ENCODE results near the gene HOXB1.

The HOXB1 gene

GRCh38 chr17:48530887-48531272, at the start of gene HOXB1:
HOXB1 (minus strand) TSS chr17:48531011; CDS start chr17:48530904, 107 bp downstream.
- DNase-seq (ENCODE audit: extremely low read depth in 1 of 2, low read depth in 1 of 2): no peak

DNA sequence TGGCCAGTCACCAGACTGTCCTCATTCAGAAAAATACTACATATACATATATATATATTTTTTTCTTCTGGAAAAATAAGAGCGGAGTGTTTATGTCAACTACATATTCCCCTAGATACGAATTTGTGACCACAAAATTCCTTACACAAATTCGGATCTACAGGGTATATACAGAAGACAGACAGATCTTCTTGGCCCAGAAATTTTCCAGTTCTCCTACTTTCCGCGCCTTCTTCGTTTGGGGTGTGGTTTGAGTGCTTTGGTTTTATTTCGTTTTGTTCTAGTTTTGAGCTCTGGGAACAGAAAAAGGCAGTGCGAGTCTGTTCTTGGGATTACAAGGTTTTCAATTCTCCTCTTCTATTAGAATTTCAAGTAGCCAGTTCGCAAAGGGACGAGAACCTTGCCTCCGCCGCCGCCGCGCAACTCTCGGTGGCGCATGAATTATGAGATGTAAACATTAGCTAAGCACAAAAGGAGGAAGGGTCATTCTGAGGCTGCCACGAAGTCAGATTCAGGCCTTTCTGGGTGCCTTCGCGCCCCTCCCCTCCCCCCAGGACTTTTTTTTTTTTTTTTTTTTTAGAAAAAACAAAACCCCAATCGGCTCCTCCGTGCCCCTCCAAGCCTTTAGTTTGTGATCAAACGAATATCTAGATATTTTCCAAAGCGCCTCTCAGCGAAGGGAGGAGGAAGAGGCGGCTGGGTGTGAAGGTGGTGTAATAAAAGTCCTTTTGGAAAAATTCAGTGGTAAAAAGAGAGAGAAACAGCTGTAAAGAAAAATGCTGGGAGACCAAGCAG, 49.1 kb upstream of the HOXB1 start:
- no peak for DNase-seq (ENCODE audit: extremely low read depth in 1 of 2, low read depth in 1 of 2)

- DNase-seq (ENCODE audit: extremely low read depth in 1 of 2, low read depth in 1 of 2): no peak
Observed at GRCh38 chr17:48579471-48579759, 48.6 kb upstream of the HOXB1 start.

- no peak for DNase-seq (ENCODE audit: extremely low read depth in 1 of 2, low read depth in 1 of 2)
Observed at GRCh38 chr17:48578616-48579470, 48.0 kb upstream of the HOXB1 start.

- DNase-seq (ENCODE audit: extremely low read depth in 1 of 2, low read depth in 1 of 2): peak in 1 of 2 donors; percentile 61
Observed at GRCh38 chr17:48577946-48578615, 47.3 kb upstream of the HOXB1 start, which contains the start of gene HOXB4. HOXB4 (minus strand) TSS chr17:48578350; CDS start chr17:48578319, 31 bp downstream.

- DNase-seq (ENCODE audit: extremely low read depth in 1 of 2, low read depth in 1 of 2): no peak
Observed at GRCh38 chr17:48577330-48577945, 46.6 kb upstream of the HOXB1 start.

GRCh38 chr17:48576479-48577309, 45.9 kb upstream of the HOXB1 start:
- no peak for DNase-seq (ENCODE audit: extremely low read depth in 1 of 2, low read depth in 1 of 2)

GRCh38 chr17:48575673-48576478, 45.1 kb upstream of the HOXB1 start:
- no peak for DNase-seq (ENCODE audit: extremely low read depth in 1 of 2, low read depth in 1 of 2)

GRCh38 chr17:48575066-48575582, 44.3 kb upstream of the HOXB1 start:
- DNase-seq (ENCODE audit: extremely low read depth in 1 of 2, low read depth in 1 of 2): no peak

- no peak for DNase-seq (ENCODE audit: extremely low read depth in 1 of 2, low read depth in 1 of 2)
Observed at GRCh38 chr17:48574505-48575065, 43.8 kb upstream of the HOXB1 start.

DNA sequence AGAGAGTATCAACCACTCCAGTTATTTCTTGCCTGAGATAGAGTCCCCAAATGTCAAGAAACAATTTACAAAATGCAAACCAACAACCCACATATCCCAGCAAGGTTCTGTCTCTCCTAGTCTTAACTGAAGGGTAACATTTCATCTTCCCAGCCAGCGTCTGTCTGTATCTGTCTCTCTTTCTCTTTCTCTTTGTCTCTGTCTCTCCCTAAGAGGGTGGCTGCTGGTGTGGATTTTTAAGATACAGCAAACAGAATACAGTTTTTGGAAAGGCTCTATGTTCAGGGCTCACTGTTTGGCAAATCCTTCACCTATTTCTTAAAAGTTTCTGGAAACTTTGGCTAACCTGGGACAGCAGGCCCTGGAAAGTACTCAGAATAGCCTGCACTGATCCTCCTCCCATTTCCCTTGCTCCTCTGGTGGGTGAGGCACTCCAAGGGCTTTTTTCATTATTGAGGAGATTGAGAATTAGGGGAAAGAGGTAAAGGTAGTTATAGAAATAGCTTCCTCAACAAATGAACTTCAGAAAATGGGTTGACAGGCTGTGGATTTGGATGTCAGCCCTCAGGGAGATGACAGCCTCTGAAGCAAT, 41.1 kb upstream of the HOXB1 start:
- DNase-seq (ENCODE audit: extremely low read depth in 1 of 2, low read depth in 1 of 2): no peak

GRCh38 chr17:48571024-48571818, 40.4 kb upstream of the HOXB1 start:
- DNase-seq (ENCODE audit: extremely low read depth in 1 of 2, low read depth in 1 of 2): no peak

DNA sequence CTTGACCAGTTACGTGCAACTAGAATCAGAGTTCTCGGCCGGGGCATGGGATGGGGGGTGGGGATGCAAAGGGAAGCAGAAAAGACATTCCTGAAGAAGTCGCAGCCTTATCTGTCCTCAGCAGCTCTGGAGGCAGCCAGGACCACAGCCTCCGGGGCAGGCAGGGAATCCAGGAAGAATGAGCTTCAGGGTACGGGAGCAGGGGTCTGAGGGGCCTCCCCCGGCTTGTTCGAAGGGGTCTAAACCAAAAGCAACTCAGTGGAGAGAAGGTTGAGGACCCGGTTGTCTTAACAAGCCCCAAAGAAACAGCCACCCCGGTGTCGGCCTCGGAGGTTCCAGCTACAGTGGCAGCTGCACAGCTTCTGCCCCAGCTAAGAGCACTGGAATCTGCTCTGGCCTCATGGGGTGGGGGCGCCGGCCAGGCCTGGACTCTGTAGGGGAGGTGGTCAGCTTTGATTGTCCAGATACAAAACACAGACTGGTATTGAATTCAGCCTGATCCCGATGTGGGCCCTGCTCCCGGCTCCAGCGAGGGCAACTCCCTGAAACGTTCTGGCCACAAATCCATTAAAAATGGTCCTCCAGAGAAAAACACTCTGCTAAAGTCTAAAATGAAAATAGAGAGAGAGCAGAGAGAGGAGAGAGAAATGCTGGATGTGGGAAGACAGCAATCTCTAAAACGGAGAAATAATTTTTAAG, 39.7 kb upstream of the HOXB1 start:
- DNase-seq (ENCODE audit: extremely low read depth in 1 of 2, low read depth in 1 of 2): no peak

DNA sequence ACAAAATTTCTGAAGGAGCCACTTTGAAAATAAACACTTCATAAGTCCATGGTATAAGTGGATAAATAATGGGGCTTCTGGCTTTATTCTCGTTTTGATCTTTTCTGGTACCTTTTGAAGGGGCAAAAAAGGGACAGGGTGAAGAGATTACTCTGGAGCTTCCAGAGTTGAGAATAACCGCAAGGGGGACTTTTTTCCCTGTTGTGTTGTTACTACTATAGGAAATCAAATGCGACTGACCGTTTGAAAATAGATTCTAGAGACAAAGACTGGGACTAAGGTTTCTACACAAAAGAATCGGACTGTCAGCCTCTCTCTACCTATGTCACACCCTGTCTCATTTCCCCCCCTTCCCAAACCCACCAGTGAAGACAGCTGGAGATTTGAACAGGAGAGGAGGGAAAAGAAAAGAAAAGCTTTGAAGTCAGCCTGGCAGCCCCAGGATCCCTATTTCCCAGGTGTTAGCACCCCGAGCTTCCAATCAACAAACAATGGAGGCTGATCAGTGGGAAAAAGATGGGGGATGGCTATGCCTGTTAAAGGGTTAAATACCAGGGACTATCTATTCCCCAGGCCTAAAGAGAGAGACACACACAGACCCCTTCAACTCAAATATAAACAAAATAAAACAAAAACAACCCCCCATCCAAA, 39.0 kb upstream of the HOXB1 start:
- DNase-seq (ENCODE audit: extremely low read depth in 1 of 2, low read depth in 1 of 2): no peak

- DNase-seq (ENCODE audit: extremely low read depth in 1 of 2, low read depth in 1 of 2): no peak
Observed at GRCh38 chr17:48569240-48569582, 38.4 kb upstream of the HOXB1 start.

DNA sequence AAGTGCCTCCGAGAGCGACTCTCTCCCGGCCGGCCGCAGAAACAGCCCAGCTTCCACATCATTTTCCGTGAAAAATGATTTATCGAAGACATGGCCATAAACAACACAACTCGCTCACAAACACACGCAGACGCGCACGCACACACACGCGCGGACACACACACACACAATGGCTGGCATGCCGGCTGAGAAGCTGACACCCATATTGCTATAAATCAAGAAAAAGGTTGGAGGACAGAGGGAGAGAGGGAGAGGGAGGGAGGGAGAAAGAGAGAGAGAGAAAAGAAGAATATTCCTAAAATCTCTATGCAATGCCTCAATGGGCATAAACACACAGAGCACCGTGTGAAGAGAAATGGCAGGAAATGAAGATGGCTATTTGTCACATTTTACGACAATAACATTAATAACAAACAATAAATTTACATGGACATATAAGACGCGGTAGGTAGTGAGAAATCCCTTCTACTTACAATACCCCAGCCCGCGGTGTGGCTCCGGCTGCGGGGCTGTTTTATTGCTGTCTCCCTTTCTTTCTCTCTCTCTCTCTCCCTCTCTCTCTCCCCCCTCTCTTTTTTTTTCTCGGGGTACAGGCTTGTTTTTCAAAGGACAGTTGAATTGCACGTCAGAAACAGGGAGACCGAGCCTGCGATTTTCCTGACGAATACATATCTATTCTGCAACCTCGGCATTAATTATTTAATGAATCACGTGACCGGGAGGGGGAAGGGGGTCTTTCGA, 37.9 kb upstream of the HOXB1 start:
- no peak for DNase-seq (ENCODE audit: extremely low read depth in 1 of 2, low read depth in 1 of 2)
